Measurements from ENCODE around the gene PLEKHG4B. TPM values are rescaled to one million over a fixed set of nuclear protein-coding genes. Genes with fewer than 3 reads are reported as not detected.
A peak's percentile ranks its signal among the peaks of the same experiment; 100 is the strongest.
"Not testable (repeated sequence)": the region's sequence is repeated elsewhere in the genome, so short reads cannot be mapped to it uniquely, and the experiment has no call there.

The PLEKHG4B gene
- total RNA-seq, 1 donor from 2014 or later: 49.4 TPM

GRCh38 chr5:54175-54730 lies 37.7 kb upstream of the PLEKHG4B start:
- Mint-ChIP-seq H3K36me3 (ENCODE audit: unreplicated experiment) (peaks cover 5% of the 10 kb centered on the region), H3K4me1 (ENCODE audit: low read depth, unreplicated experiment) (peaks cover 16% of the 10 kb centered on the region), H3K9me3 (ENCODE audit: unreplicated experiment) (peaks cover 6% of the 10 kb centered on the region), H3K27ac (ENCODE audit: unreplicated experiment) (no peak overlapping the region), H3K4me3 (ENCODE audit: unreplicated experiment) (peak overlapping the region; percentile 80), H3K27me3 (ENCODE audit: unreplicated experiment) (peaks cover 16% of the 10 kb centered on the region)
- no peak for DNase-seq
- TF ChIP-seq CTCF (IDR thresholded peaks at IDR 0.05; ENCODE audit: partially characterized antibody, unreplicated experiment): no peak

GRCh38 chr5:54876-55569 lies 36.9 kb upstream of the PLEKHG4B start:
- H3K36me3 Mint-ChIP-seq (ENCODE audit: unreplicated experiment): peaks cover 5% of the 10 kb centered on the region
- no peak for TF ChIP-seq CTCF (IDR thresholded peaks at IDR 0.05; ENCODE audit: partially characterized antibody, unreplicated experiment)
- H3K9me3 Mint-ChIP-seq (ENCODE audit: unreplicated experiment): peaks cover 6% of the 10 kb centered on the region
- H3K27me3 Mint-ChIP-seq (ENCODE audit: unreplicated experiment): peaks cover 16% of the 10 kb centered on the region
- H3K27ac Mint-ChIP-seq (ENCODE audit: unreplicated experiment): no peak overlapping the region
- H3K4me1 Mint-ChIP-seq (ENCODE audit: low read depth, unreplicated experiment): peaks cover 16% of the 10 kb centered on the region
- no peak for DNase-seq
- peak overlapping the region; percentile 73 for H3K4me3 Mint-ChIP-seq (ENCODE audit: unreplicated experiment)

GRCh38 chr5:56561-57290 lies 35.2 kb upstream of the PLEKHG4B start:
- Mint-ChIP-seq H3K4me3 (ENCODE audit: unreplicated experiment) (no peak overlapping the region), H3K27ac (ENCODE audit: unreplicated experiment) (no peak overlapping the region), H3K36me3 (ENCODE audit: unreplicated experiment) (no peaks in the 10 kb centered on the region), H3K9me3 (ENCODE audit: unreplicated experiment) (peaks cover 6% of the 10 kb centered on the region), H3K27me3 (ENCODE audit: unreplicated experiment) (peaks cover 7% of the 10 kb centered on the region), H3K4me1 (ENCODE audit: low read depth, unreplicated experiment) (peaks cover 12% of the 10 kb centered on the region)
- DNase-seq: no peak
- no peak for TF ChIP-seq CTCF (IDR thresholded peaks at IDR 0.05; ENCODE audit: partially characterized antibody, unreplicated experiment)

- H3K27ac Mint-ChIP-seq (ENCODE audit: unreplicated experiment): not testable (repeated sequence)
Observed at GRCh38 chr5:60250-60649, 31.7 kb upstream of the PLEKHG4B start.

GRCh38 chr5:70440-70839 lies 21.5 kb upstream of the PLEKHG4B start:
- Mint-ChIP-seq H3K27ac (ENCODE audit: unreplicated experiment) (no peak overlapping the region), H3K4me3 (ENCODE audit: unreplicated experiment) (no peak overlapping the region), H3K9me3 (ENCODE audit: unreplicated experiment) (peaks cover 9% of the 10 kb centered on the region), H3K27me3 (ENCODE audit: unreplicated experiment) (peaks cover 4% of the 10 kb centered on the region), H3K4me1 (ENCODE audit: low read depth, unreplicated experiment) (peaks cover 6% of the 10 kb centered on the region), H3K36me3 (ENCODE audit: unreplicated experiment) (peaks cover 18% of the 10 kb centered on the region)
- TF ChIP-seq CTCF (IDR thresholded peaks at IDR 0.05; ENCODE audit: partially characterized antibody, unreplicated experiment): no peak
- no peak for DNase-seq

More at GRCh38 chr5:60250-60649, 31.7 kb upstream of the PLEKHG4B start:
- not testable (repeated sequence) for H3K4me1 Mint-ChIP-seq (ENCODE audit: low read depth, unreplicated experiment); H3K4me3 Mint-ChIP-seq (ENCODE audit: unreplicated experiment); H3K36me3 Mint-ChIP-seq (ENCODE audit: unreplicated experiment); DNase-seq; H3K9me3 Mint-ChIP-seq (ENCODE audit: unreplicated experiment); H3K27me3 Mint-ChIP-seq (ENCODE audit: unreplicated experiment)

GRCh38 chr5:72316-73180 lies 19.4 kb upstream of the PLEKHG4B start:
- H3K4me1 Mint-ChIP-seq (ENCODE audit: low read depth, unreplicated experiment): peaks cover 17% of the 10 kb centered on the region
- H3K4me3 Mint-ChIP-seq (ENCODE audit: unreplicated experiment); H3K27ac Mint-ChIP-seq (ENCODE audit: unreplicated experiment); H3K36me3 Mint-ChIP-seq (ENCODE audit: unreplicated experiment); H3K9me3 Mint-ChIP-seq (ENCODE audit: unreplicated experiment); DNase-seq; H3K27me3 Mint-ChIP-seq (ENCODE audit: unreplicated experiment): not testable (repeated sequence)

- not testable (repeated sequence) for H3K27me3 Mint-ChIP-seq (ENCODE audit: unreplicated experiment); H3K27ac Mint-ChIP-seq (ENCODE audit: unreplicated experiment); H3K9me3 Mint-ChIP-seq (ENCODE audit: unreplicated experiment); H3K36me3 Mint-ChIP-seq (ENCODE audit: unreplicated experiment); H3K4me3 Mint-ChIP-seq (ENCODE audit: unreplicated experiment); DNase-seq
- H3K4me1 Mint-ChIP-seq (ENCODE audit: low read depth, unreplicated experiment): peaks cover 17% of the 10 kb centered on the region
Observed at GRCh38 chr5:73181-73447, 18.9 kb upstream of the PLEKHG4B start.

All from glutamatergic neuron (in vitro differentiated cells).